ENCODE measurements around the gene APOB.

DNA sequence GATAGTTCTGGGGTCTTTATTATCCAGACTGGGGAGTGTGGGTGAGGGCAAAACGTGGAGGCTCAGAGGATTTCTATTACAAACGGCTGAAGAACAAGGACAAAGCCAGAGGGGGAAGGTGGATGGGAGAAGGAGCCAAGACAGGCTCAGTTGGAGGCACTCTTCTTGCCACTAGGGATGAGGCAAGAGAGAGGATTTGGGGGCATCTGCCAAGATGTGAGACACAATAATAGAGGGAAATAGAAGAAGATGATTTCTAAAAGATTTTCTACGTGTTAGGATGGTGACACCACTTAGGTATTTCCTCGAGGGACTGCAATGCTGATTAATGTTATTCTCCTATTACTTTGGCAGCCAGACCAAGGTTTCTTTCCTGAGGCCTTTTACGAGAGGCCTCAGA is 71.8 kb downstream of the APOB start:
- TF ChIP-seq, protein P1, sequence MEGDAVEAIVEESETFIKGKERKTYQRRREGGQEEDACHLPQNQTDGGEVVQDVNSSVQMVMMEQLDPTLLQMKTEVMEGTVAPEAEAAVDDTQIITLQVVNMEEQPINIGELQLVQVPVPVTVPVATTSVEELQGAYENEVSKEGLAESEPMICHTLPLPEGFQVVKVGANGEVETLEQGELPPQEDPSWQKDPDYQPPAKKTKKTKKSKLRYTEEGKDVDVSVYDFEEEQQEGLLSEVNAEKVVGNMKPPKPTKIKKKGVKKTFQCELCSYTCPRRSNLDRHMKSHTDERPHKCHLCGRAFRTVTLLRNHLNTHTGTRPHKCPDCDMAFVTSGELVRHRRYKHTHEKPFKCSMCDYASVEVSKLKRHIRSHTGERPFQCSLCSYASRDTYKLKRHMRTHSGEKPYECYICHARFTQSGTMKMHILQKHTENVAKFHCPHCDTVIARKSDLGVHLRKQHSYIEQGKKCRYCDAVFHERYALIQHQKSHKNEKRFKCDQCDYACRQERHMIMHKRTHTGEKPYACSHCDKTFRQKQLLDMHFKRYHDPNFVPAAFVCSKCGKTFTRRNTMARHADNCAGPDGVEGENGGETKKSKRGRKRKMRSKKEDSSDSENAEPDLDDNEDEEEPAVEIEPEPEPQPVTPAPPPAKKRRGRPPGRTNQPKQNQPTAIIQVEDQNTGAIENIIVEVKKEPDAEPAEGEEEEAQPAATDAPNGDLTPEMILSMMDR (IDR thresholded peaks at IDR 0.05 in 4 of 5, conservative IDR thresholded peaks at IDR 0.05 in 1 of 5) = no peak
- no peak for TF ChIP-seq POLR2A (IDR thresholded peaks at IDR 0.05)

Data from gastrocnemius medialis (tissue), 4 donors.